Thymus (tissue), 11 donors: ENCODE data around the gene APOBEC3B. TPM values are rescaled to one million over a fixed set of nuclear protein-coding genes. Genes with fewer than 3 reads are reported as not detected.
A peak's percentile ranks its signal among the peaks of the same experiment; 100 is the strongest.
"Not testable (repeated sequence)": the region's sequence is repeated elsewhere in the genome, so short reads cannot be mapped to it uniquely, and the experiment has no call there.

Experiments
- DNase-seq, 9 donors: peaks; one replicate each; pipeline ENCODE4 v3.0.0-alpha.2; 2013; ENCODE audit warnings: low spot score in 9 of 9, low read depth in 6 of 9, missing footprints in 1 of 9
- H3K27ac ChIP-seq, 2 donors: one replicate each; pipeline ENCODE4 v1.5.1; 2013; ENCODE audit warnings: control low read depth in 1 of 2, low read depth in 1 of 2, low read length in 1 of 2, mild to moderate bottlenecking in 1 of 2, moderate library complexity in 1 of 2
- H3K27me3 ChIP-seq, 2 donors: one replicate each; pipeline ENCODE4 v1.5.1; 2013; ENCODE audit warnings: low read length in 1 of 2; ENCODE audit not compliant: control insufficient read depth in 2 of 2, insufficient read depth in 1 of 2
- H3K36me3 ChIP-seq, 2 donors: one replicate each; pipeline ENCODE4 v1.5.1; 2013; ENCODE audit warnings: low read length in 1 of 2, mild to moderate bottlenecking in 1 of 2, moderate library complexity in 1 of 2; ENCODE audit not compliant: control insufficient read depth in 2 of 2, insufficient read depth in 2 of 2
- H3K4me1 ChIP-seq, 2 donors: one replicate each; pipeline ENCODE4 v1.5.1; 2013; ENCODE audit warnings: low read length in 2 of 2; ENCODE audit not compliant: control insufficient read depth in 2 of 2, insufficient read depth in 2 of 2
- H3K4me3 ChIP-seq, 2 donors: one replicate each; pipeline ENCODE4 v1.5.1; 2013; ENCODE audit warnings: low read length in 2 of 2, control low read depth in 1 of 2, mild to moderate bottlenecking in 1 of 2
- H3K9me3 ChIP-seq, 2 donors: one replicate each; pipeline ENCODE4 v1.5.1; 2013; ENCODE audit warnings: low read length in 1 of 2, mild to moderate bottlenecking in 1 of 2; ENCODE audit not compliant: control insufficient read depth in 2 of 2, insufficient read depth in 1 of 2
- WGBS: extraction: QIAGEN DNeasy Blood & Tissue Kit; methylation state at CpG from one replicate; pipeline ENCODE4 v1.1.7; 2013; 5-methylcytosine and 5-hydroxymethylcytosine counted together
- polyA plus RNA-seq: library from polyadenylated mRNA; stranded (reverse); fragments of 200-250 nt; gene quantifications from one replicate; pipeline ENCODE4 v1.2.3, GENCODE V29; 2013
- total RNA-seq: library from RNA; stranded (reverse); fragments of 120-200 nt; gene quantifications from one replicate; pipeline ENCODE4 v1.2.4, GENCODE V29; 2013
- donor health status: healthy.

The APOBEC3B gene
- total and polyA plus RNA-seq, 2 donors: 6.8 to 9.2 TPM

- H3K9me3 ChIP-seq: no peaks in the 10 kb centered on the region
- peaks cover 9 to 16% of the 10 kb centered on the region in 2 donors for H3K36me3 ChIP-seq
- H3K27ac ChIP-seq: no peak overlapping the region
- H3K27me3 ChIP-seq: no peaks in the 10 kb centered on the region
- no peak for DNase-seq
- H3K4me3 ChIP-seq: no peak overlapping the region
- peaks cover 0 to 16% of the 10 kb centered on the region in 2 donors for H3K4me1 ChIP-seq
- 98% methylated on average over 11 of the region's 11 CpGs for WGBS
Observed at GRCh38 chr22:39028281-39028680, 46.1 kb downstream of the APOBEC3B start.

GRCh38 chr22:39029227-39029626 lies 47.1 kb downstream of the APOBEC3B start:
- H3K4me3 ChIP-seq: no peak overlapping the region
- no peak for DNase-seq
- 98% methylated on average over 13 of the region's 13 CpGs for WGBS
- no peaks in the 10 kb centered on the region for H3K9me3 ChIP-seq
- peaks cover 0 to 16% of the 10 kb centered on the region in 2 donors for H3K4me1 ChIP-seq
- no peak overlapping the region for H3K27ac ChIP-seq
- peaks cover 2 to 7% of the 10 kb centered on the region in 2 donors for H3K36me3 ChIP-seq
- H3K27me3 ChIP-seq: no peaks in the 10 kb centered on the region

- H3K4me3 ChIP-seq: no peak overlapping the region
- H3K36me3 ChIP-seq: peaks cover 0 to 2% of the 10 kb centered on the region in 2 donors
- H3K9me3 ChIP-seq: no peaks in the 10 kb centered on the region
- peaks cover 0 to 2% of the 10 kb centered on the region in 2 donors for H3K4me1 ChIP-seq
- no peak for DNase-seq
- 97% methylated on average over 14 of the region's 14 CpGs for WGBS
- no peak overlapping the region for H3K27ac ChIP-seq
- no peaks in the 10 kb centered on the region for H3K27me3 ChIP-seq
Observed at GRCh38 chr22:39030705-39031104, 48.6 kb downstream of the APOBEC3B start.

- H3K9me3 ChIP-seq, H3K27me3 ChIP-seq, H3K4me3 ChIP-seq, H3K4me1 ChIP-seq, H3K36me3 ChIP-seq, H3K27ac ChIP-seq, DNase-seq: not testable (repeated sequence)
- 94% methylated on average over 17 of the region's 18 CpGs for WGBS
Observed at GRCh38 chr22:39031434-39032295, 49.5 kb downstream of the APOBEC3B start.

GRCh38 chr22:39037071-39037470 lies 54.9 kb downstream of the APOBEC3B start:
- WGBS: 40% methylated on average over 2 of the region's 2 CpGs
- not testable (repeated sequence) for H3K4me3 ChIP-seq, H3K36me3 ChIP-seq, H3K27ac ChIP-seq, DNase-seq, H3K27me3 ChIP-seq, H3K9me3 ChIP-seq
- peaks cover 3 to 20% of the 10 kb centered on the region in 2 donors for H3K4me1 ChIP-seq

- H3K27ac ChIP-seq: no peak overlapping the region
- DNase-seq: no peak
- H3K27me3 ChIP-seq: no peaks in the 10 kb centered on the region
- H3K9me3 ChIP-seq: no peaks in the 10 kb centered on the region
- no peak overlapping the region for H3K4me3 ChIP-seq
- peaks cover 5 to 6% of the 10 kb centered on the region in 2 donors for H3K36me3 ChIP-seq
- H3K4me1 ChIP-seq: peaks cover 3 to 23% of the 10 kb centered on the region in 2 donors
- WGBS: 97% methylated on average over 19 of the region's 19 CpGs
Observed at GRCh38 chr22:39039306-39040126, 57.4 kb downstream of the APOBEC3B start.

- not testable (repeated sequence) for DNase-seq, H3K36me3 ChIP-seq, H3K9me3 ChIP-seq, H3K27me3 ChIP-seq
- WGBS: 28% methylated on average over 10 of the region's 14 CpGs
- H3K4me3 ChIP-seq: peak overlapping the region; percentile 12 to 52
- H3K4me1 ChIP-seq: peaks cover 3 to 23% of the 10 kb centered on the region in 2 donors
- peak overlapping the region in 1 of 2 donors; percentile 31 for H3K27ac ChIP-seq
Observed at GRCh38 chr22:39040155-39040537, 58.0 kb downstream of the APOBEC3B start.

GRCh38 chr22:39040538-39041296 lies 58.6 kb downstream of the APOBEC3B start, which contains the start of gene APOBEC3F:
Gene APOBEC3F, plus strand, starts transcription at chr22:39040864. Its CDS starts 97 bp downstream, at chr22:39040961.
- H3K36me3 ChIP-seq, H3K27me3 ChIP-seq, H3K9me3 ChIP-seq: not testable (repeated sequence)
- peak within 1 kb of the TSS; percentile 76 to 79 for H3K27ac ChIP-seq
- WGBS: 1% methylated on average over 17 of the region's 21 CpGs
- H3K4me3 ChIP-seq: peak within 1 kb of the TSS; percentile 52 to 57
- H3K4me1 ChIP-seq: peaks cover 3 to 23% of the 10 kb centered on the region in 2 donors
- peak in 4 of 9 donors; percentile 20 to 58 (median 22) for DNase-seq
